GM19324 (cell line): ENCODE results near the gene NDOR1.

Experiments used
- ATAC-seq: cut with Tn5 transposase; IDR thresholded peaks from one replicate; pipeline ENCODE4 v1.9.1; 2021; ENCODE audit warnings: mild to moderate bottlenecking, moderate library complexity; ENCODE audit not compliant: unreplicated experiment, low FRiP score

The NDOR1 gene

GRCh38 chr9:137195525-137196220 is 9.8 kb upstream of the NDOR1 start:
- ATAC-seq: no peak

GRCh38 chr9:137198051-137198901 is 7.2 kb upstream of the NDOR1 start:
- ATAC-seq: no peak

GRCh38 chr9:137198902-137199283 is 6.6 kb upstream of the NDOR1 start:
- ATAC-seq: no peak

- no peak for ATAC-seq
Measured at GRCh38 chr9:137199411-137200121, 5.9 kb upstream of the NDOR1 start.

GRCh38 chr9:137200311-137201204 is 4.9 kb upstream of the NDOR1 start, which contains the start of gene TPRN:
Gene TPRN (minus strand): TSS chr9:137200741. CDS start chr9:137200711, 30 bp downstream.
- peak; percentile 87 for ATAC-seq

GRCh38 chr9:137201205-137201868 is 4.2 kb upstream of the NDOR1 start:
- ATAC-seq: no peak

- ATAC-seq: no peak
Measured at GRCh38 chr9:137202966-137203365, 2.5 kb upstream of the NDOR1 start.

- no peak for ATAC-seq
Measured at GRCh38 chr9:137204731-137205125, 772 bp upstream of the NDOR1 start.

- no peak for ATAC-seq
Measured at GRCh38 chr9:137206602-137207001, 1.1 kb downstream of the NDOR1 start.

- no peak for ATAC-seq
Measured at GRCh38 chr9:137211532-137211931, 6.0 kb downstream of the NDOR1 start.

- no peak for ATAC-seq
Measured at GRCh38 chr9:137212520-137212919, 7.0 kb downstream of the NDOR1 start.

- no peak for ATAC-seq
Measured at GRCh38 chr9:137213160-137214060, 7.9 kb downstream of the NDOR1 start.

GRCh38 chr9:137214620-137215019 is 9.1 kb downstream of the NDOR1 start:
- ATAC-seq: no peak

- no peak for ATAC-seq
Measured at GRCh38 chr9:137215196-137215986, 9.9 kb downstream of the NDOR1 start.

GRCh38 chr9:137216188-137216965 is 10.9 kb downstream of the NDOR1 start:
- ATAC-seq: no peak

GRCh38 chr9:137217276-137218211 is 12.0 kb downstream of the NDOR1 start:
- no peak for ATAC-seq
